ENCODE results near the gene MBD3L2B.

DNA sequence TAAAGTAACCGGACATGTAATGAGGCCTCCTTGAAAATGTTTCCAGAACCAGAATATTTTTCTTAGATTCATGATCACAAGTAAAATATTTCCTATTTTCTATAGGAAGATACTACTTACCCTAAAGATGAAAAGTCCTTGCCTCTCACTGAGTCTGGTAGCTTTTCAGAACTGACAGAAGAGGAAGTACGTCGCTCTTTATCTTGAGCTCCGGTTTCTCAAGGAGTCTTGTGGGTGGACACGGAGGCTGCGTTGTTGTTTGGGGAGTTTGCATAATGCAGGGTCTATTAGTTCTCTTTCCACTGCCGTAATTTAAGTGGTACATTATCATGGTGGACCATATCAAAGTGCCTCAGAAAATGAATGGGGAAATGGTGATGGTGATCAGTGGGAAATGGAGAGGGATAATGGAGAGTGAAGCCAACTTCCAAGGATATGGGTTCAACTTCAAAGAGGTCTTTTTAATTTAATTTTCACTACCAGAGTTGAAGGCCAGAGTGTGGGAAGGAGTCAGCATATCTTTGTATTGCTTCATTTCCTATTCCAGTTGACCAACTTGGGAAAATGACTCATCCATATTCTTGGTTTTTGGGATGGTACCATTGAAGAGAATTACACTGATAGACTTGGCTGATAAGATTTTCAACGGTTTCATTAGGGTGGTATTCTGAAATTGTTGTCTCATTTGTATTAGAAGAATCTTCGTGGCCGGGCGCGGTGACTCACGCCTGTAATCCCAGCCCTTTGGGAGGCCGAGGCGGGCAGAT, 23.4 kb downstream of the MBD3L2B start:
- TF ChIP-seq, protein P1, sequence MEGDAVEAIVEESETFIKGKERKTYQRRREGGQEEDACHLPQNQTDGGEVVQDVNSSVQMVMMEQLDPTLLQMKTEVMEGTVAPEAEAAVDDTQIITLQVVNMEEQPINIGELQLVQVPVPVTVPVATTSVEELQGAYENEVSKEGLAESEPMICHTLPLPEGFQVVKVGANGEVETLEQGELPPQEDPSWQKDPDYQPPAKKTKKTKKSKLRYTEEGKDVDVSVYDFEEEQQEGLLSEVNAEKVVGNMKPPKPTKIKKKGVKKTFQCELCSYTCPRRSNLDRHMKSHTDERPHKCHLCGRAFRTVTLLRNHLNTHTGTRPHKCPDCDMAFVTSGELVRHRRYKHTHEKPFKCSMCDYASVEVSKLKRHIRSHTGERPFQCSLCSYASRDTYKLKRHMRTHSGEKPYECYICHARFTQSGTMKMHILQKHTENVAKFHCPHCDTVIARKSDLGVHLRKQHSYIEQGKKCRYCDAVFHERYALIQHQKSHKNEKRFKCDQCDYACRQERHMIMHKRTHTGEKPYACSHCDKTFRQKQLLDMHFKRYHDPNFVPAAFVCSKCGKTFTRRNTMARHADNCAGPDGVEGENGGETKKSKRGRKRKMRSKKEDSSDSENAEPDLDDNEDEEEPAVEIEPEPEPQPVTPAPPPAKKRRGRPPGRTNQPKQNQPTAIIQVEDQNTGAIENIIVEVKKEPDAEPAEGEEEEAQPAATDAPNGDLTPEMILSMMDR (IDR thresholded peaks at IDR 0.05) = no peak
- no peak for TF ChIP-seq EZH2 (IDR thresholded peaks at IDR 0.05; ENCODE audit: borderline replicate concordance, insufficient read depth, low read depth, low read length, poor library complexity, severe bottlenecking)

All from B cell (primary cell).